Stimulated activated CD4-positive, alpha-beta T cell treated with anti-CD3 and anti-CD28 coated beads, Interleukin-12 subunit alpha, Interleukin-12 subunit beta, amount 100 ng/mL, for 48 hours (primary cell): ENCODE results near the gene HNMT.
"Not testable (repeated sequence)": the region's sequence is repeated elsewhere in the genome, so short reads cannot be mapped to it uniquely, and the experiment has no call there.

Experiments
- DNase-seq, 3 donors: peaks; one replicate each; pipeline ENCODE4 v3.0.0-alpha.2; 2020; ENCODE audit warnings: low read depth in 2 of 3, low spot score in 1 of 3

Gene HNMT

DNA sequence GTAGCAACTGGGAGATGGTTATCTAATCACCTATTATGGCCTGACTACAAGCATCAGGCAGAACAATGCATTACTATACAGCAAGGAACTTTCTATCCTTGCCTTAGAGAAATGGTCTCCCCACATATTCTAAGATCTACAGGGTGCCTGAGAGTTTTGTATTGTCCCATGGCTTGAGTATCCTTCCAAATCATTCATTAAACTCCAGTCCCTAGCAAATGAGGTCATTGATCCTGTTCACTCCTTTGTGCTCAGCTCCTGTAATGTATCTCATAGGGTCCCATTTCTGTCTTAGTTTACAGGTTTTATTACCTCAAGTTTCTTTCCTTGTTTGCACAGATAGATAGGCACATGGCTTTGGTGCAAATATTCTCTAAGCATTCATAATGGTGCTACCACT lies 9.0 kb downstream of the HNMT start:
- no peak for DNase-seq

DNA sequence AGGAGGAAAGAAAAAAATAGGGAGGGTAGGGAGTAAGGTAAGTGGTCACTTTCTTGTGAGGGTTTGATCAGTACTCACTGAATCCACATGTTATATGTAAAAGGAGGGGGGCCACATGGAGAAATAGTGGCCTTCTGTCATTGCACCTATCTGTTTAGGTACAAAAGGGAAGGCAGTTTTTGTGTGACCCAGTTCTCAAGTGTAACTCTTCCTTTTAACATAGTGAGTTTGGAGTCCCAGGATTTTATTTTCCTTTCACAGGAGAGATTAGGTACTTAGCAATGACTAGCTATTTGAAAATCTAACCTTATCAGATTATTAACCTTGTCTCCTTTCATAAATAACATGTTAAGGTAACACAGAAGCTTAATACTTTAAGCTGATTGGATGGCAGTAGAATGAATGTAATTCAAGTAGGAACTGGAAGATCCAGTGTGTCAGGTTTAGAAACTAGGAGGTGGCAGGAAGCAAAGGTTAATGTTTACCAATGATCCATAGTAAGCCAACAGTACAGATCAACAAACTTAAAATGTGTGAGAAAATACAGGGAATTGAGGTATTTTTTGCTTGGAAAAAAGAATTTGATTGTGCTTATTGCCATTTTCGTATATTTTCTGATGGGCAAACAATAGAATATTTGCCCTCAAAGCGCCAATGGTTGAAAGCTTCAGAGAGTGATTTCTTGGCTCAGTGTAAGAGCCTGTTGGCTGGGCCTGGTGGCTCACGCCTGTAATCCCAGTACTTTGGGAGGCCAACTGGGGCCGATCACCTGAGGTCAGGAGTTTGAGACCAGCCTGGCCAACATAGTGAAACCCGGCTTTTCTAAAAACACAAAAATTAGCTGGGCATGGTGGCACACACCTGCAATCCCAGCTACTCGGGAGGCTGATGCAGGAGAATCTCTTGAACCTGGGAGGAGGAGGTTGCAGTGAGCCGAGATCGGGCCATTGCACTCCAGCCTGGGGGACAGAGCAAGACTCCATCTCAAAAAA lies 11.3 kb downstream of the HNMT start:
- DNase-seq: no peak

DNA sequence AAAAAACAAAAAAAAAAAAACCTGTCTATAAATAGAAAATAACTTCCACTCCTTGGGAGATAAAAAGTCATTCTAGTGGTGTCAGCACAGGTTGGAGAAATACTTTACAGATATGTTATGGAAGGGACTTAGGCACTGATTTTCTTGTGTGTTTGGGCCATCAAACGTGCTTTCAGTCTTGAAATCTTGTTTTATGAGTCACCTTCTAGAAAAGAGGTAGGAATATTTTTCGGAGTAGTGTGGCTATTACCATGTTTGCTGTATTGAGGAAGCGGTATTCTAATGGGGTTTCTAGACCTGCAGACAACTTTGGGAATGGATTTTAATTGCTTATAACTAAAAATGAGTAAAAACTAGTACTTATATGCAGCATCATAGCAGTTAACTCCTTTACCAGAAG lies 12.0 kb downstream of the HNMT start:
- DNase-seq: no peak

DNA sequence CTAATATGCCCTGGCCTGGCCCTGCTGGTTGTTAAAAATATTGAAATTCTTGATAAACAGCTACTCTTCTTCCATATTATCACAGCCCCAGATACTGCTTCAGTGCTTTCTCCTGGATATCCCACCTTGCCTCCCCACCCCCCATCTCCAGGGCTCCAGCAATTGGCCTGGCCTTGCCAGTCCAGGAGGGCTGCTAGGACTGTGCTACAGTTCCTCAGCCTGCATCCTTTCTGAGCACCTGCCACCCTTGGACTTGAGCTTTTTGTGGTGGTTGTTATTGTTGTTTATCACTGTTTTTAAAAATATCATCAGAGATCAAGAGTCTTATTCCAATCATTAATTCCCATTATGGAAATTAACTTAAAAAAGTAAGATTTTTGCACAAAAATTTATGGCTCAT lies 13.5 kb downstream of the HNMT start:
- DNase-seq: no peak

DNA sequence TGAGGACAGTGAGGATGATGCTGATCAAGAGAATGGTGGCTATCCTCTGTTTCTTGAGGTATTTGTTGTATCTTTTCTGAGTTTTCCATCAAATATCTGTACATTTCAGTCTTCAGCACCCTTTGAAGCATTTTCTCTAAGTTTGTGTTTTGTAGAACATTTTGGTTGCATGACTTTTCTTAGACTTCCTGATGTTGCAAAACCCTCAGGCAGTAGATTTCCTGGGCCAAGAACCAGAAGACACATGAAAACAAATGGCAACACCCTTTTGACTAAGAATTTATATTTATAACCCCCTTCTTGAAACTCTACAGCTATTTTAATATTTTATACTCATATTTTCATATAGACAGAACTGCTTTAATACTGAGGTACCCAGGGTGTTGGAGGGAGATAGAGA lies 16.2 kb downstream of the HNMT start:
- DNase-seq: no peak

DNA sequence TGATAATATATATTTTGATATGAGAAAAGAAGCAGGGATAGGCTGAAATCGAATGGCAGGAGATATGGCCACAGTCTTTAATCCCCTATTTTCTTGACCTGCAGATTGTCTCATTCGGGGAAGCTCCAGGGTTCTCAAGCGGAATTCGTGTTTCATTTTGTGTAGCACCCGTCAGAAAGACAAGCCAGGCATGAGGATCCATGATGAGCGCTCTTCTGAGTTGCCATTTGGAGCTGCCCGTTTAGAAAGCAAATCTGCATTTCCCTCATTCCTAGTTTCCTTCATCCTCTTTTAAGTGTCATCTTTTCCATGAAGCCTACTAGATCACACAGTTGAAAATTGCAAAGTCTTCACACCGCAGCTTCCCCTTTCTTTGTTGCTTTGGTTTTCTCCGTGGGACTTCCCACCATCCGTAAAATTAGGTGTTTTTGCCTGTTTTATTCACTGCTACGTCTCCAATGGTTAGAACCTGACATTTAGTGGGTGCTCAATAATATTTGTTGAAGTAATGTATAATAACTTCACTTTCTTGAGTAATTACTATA lies 16.9 kb downstream of the HNMT start:
- DNase-seq: no peak

DNA sequence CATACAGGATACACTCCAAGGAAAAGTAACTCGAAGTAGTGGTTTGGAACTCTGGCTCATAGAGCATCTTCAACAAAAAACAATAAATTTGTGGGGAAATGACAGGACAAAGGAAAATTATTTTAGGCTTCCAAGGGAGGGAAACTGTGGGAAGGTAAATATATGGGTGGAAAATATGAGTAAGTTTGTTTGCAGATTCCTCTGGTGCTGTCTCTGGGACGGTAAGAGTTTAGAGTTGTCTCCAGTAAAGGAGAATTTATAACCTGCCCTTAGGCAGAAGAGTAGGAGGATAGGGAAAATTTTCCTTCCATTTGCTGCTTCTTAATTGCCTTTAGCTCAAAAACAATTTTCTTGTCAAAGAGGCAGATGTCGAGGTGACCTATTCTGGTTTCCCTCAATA lies 19.3 kb downstream of the HNMT start:
- no peak for DNase-seq

DNA sequence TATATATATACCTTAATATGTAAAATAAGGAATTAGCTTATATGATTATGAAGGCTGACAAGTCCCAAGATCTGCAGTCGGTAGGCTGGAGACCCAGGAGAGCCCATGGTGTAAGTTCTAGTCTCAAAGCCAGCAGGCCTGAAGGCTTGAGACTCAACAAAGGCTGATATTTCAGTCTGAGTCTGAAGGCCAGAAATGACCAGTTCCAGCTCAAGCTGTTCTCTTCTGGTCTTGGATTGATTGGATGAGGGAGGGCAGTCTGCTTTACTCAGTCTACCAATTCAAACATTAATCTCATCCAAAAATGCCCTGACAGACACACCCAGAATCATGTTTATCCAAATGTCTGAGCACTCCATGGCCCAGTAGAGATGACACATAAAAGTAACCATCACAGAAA lies 22.0 kb downstream of the HNMT start:
- DNase-seq: no peak

DNA sequence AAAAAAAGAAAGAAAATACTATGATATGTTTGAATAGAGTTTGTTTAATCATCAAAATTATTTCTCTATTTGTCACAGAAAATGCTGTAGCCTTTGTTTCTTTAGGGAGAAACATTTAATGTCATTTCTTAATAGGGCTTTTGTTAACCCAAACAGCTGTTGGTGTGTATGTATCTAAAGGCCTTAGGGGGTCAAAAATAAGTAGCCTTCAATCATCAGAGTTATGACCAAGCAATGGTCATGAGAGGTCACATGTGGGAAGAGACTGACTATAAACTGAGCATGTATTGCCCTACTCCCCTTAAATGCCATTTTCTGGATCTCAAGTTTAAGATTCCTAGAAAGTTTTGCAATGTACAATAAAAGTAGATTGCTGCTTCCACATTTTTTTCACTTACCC lies 22.7 kb downstream of the HNMT start:
- DNase-seq: no peak

DNA sequence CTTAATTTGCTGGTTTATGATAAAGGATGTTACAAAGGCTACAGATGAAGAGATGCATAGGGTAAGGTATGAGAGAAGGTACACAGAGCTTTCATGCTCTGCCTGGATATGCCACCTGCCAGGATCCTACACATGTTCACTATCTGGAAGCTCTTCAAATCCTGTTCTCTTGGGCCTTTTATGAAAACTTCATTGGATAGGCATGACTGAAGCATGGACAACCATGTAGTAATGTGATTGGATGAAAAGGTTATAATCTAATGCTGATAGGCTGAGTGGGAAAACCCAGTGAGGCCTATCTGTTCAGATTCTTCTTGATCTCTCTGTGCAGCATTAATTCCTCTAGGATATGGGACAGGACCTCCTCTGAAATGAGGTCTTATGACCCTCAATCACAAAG lies 26.8 kb downstream of the HNMT start:
- DNase-seq: no peak

DNA sequence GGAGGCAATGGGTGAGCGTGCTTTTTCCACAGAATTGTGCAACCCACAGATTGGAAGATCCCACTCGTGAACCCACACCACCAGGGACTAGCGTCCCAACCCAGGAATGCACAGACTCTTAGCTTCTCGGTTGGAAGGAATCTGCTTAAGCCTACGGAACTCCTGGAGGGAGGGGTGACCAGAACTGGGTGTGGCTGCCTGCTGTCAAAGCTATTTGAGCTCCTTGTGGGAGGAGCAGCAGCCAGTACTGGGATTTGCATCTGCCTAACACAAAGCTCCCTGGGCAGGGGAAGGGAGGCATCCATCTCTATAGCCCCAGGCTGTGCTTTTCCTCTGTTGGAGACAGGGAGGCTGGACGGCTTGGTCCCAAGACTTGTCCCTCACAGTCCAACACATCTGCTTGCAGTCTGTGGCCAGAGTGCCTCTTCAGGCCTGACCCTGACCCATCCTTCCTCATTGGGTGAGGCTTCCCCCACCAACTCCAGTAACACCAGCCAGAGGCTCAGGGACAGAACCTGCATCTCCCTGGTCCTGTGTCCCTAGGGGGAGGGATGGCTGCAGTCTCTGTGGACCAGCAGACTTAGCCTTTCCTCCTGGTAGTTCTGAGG lies 27.9 kb downstream of the HNMT start:
- no peak for DNase-seq

DNA sequence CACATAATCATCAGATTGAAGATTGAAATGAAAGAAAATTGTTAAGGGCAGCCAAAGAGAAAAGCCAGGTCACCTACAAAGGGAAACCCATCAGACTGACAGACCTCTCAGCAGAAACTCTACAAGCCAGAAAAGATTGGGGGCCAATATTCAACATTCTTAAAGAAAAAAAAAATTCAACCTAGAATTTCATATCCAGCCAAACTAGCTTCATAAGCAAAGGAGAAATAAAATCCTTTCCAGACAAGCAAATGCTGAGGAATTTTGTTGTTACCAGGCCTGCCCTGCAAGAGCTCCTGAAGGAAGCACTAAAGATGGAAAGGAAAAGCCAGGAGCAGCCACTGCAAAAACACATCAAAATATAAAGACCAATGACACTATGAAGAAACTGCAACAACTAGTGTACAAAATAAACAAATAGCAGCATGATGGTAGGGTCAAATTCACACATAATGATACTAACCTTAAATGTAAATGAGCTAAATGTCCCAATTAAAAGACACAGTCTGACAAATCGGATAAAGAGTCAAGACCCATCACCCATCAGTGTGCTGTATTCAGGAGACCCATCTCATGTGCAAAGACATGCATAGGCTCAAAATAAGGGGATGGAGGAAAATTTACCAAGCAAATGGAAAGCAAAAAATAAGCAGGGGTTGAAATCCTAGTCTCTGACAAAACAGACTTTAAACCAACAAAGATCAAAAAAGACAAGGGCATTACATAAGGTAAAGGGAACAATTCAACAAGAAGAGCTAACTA lies 29.6 kb downstream of the HNMT start:
- not testable (repeated sequence) for DNase-seq

DNA sequence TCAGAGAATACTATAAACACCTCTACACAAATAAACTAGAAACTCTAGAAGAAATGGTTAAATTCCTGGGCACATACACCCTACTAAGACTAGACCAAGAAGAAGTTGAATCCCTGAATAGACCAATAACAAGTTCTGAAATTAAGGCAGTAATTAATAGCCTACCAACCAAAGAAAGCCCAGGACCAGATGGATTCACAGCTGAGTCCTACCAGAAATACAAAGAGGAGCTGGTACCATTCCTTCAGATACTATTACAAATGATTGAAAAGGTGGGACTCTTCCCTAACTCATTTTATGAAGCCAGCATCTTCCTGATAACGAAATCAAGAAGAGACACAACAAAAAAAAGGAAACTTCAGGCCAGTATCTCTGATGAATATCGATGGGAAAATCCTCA lies 31.1 kb downstream of the HNMT start:
- not testable (repeated sequence) for DNase-seq

DNA sequence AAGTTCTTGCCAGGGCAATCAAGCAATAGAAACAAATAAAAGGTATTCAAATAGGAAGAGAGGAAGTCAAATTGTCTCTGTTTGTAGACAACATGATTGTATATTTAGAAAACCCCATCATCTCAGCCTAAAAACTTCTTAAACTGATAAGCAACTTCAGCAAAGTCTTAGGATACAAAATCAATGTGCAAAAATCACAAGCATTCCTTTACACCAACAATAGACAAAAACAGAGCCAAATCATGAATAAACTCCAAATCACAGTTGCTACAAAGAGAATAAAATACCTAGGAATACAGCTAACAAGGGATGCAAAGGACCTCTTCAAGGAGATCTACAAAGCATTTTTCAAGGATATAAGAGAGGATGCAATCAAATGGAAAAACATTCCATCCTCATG lies 31.9 kb downstream of the HNMT start:
- not testable (repeated sequence) for DNase-seq

DNA sequence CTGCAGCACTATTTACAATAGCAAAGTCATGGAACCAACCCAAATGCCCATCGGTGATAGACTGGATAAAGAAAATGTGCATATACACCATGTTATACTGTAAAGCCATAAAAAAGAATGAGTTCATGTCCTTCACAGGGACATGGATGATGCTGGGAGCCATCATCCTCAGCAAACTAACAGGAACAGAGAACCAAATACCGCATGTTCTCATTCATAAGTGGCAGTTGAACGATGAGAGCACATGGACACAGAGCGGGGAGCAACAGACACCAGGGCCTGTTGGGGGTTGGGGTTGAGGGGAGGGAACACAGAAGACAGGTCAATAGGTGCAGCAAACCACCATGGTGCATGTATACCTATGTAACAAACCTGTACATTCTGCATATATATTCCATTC lies 33.5 kb downstream of the HNMT start:
- no peak for DNase-seq

DNA sequence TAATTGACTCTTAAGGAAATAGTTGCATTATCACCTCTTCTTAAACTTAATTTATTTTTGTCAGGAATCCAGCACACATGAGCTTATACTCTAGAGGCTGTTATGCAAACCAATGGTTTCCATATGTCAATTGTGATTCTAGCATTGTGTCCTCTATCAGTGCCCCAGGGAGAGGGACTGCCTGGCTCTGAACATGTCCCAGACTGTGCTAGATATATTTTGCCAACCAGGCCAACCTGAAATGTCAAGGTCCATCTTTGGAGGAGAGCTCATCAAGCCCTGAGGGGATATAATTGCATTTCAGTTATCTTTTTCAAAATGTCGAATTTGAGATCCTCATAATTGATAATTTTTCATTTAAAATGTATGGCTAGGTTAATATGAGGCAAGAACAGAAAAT lies 34.2 kb downstream of the HNMT start:
- no peak for DNase-seq

DNA sequence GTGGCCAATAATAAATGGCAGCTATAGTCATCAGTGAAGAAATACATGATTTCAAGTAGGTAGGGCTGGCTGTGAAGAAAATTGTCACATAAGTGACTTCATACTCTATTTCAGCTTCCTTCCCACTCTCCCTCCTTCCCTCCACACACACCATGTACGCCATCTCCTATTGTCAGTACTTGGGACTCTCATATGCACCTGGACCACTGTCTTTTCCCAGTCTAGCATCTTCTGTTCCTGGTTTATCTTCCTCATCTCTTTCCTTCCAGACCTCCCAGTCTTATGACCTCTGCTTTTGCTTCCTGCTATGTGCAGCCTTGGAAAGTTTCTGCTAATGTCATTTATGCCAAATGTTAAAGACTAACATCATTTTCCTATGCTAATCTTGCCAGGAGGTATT lies 35.0 kb downstream of the HNMT start:
- no peak for DNase-seq

DNA sequence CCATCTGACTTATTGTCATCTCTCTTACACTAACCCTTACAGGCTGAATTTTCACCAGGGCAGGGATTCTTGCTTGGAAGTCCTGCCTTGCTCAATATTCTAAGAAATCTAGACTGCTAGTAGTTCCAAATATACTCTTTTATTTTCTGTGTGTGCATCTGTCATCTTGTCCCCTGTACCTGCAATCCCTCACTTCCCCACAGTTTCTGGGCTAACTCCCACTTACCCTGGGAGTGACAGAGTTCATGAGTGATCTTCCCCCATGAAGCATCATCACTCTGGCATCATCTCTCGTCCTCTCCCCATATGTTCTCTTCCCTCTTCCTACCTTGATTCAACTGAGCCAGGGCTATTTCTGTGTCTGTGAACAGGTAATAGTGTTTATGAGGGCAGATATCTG lies 35.7 kb downstream of the HNMT start:
- DNase-seq: no peak

DNA sequence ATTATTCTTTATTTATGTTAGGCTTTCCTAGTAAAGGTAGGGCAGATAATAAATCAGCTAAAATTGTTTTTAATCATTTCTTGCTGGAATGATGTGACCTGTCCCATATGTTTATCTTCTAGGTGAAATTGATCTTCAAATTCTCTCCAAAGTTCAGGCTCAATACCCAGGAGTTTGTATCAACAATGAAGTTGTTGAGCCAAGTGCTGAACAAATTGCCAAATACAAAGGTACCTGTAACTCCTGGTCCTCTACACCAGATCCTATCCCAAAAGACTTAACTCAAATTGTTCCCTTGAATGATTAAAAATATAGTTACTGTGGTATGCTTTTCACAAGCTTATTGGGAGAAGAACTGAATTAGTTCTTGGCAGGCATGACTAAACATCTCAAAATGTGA lies 36.5 kb downstream of the HNMT start:
- DNase-seq: no peak

DNA sequence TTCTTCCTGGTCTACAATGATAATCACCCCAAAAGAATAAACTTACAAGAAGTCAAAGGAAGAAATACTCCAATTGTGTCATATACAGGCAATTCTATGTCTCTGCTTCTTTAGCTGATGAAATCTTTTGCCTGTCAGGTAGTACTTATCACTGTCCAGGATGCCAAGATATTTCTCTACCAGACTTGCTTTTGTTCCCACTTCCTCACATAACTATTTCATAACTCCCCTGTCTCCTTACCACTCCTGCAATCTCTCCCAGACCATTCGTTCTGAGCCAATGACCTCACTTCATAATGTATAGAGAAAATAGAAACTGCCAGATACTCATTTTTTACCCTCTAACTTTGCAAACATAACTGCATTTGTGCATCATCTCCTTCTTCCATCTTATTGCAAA lies 39.1 kb downstream of the HNMT start:
- DNase-seq: no peak

DNA sequence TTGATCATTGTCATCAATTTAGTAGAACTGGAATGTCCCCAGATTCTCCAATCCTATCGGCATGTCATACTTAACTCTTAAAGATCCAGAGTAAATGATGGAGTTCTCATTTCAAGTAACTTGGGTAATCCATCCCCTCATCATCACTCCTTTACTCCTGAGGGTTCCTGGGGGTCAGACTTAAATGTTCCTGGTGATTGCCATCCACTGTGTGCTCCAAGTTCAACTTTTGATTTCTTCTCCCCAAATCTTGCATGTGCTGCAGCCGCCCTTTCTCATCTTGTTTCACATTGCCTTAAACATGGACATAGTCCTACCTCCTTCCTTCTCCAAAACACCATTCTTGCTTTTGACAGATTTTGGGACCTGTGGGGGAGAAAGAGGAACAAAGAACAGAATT lies 43.2 kb downstream of the HNMT start:
- no peak for DNase-seq

DNA sequence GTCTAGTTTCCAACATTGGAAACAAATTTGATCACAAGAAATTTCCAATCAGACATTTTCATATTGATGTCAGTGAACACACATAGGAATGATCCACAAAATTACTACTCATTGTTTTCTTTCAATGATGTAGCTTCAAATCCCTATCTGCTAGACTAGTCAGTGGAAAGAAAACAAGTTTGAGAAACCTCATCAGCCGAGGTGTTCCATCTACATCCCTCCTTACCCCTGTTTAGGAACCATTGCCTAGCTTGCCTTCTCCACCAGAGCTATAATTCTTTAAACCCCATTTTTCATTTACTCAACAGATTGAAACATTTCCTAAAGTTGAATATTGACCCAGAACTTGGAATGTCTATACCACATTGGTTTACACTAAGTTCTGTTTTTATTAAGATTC lies 45.3 kb downstream of the HNMT start:
- no peak for DNase-seq
